Hematopoietic multipotent progenitor cell treated with erythropoietin and hydrocortisone succinate and interleukin-3 and kit ligand, for 17 days (in vitro differentiated cells): Measurements from ENCODE around the gene CHRNG.
"Not testable (repeated sequence)": the region's sequence is repeated elsewhere in the genome, so short reads cannot be mapped to it uniquely, and the experiment has no call there.

Source experiments
- DNase-seq: peaks from one replicate; pipeline ENCODE4 v3.0.0-alpha.2; 2015; ENCODE audit warnings: low spot score

CHRNG gene

GRCh38 chr2:232527905-232528470 is 11.5 kb upstream of the CHRNG start:
- DNase-seq: no peak

GRCh38 chr2:232528746-232529460 is 10.6 kb upstream of the CHRNG start:
- no peak for DNase-seq

GRCh38 chr2:232529806-232530547 is 9.5 kb upstream of the CHRNG start:
- no peak for DNase-seq

- DNase-seq: no peak
Observed at GRCh38 chr2:232530626-232531260, 8.7 kb upstream of the CHRNG start.

GRCh38 chr2:232532419-232532818 is 7.1 kb upstream of the CHRNG start:
- DNase-seq: no peak

- DNase-seq: not testable (repeated sequence)
Observed at GRCh38 chr2:232532821-232533220, 6.7 kb upstream of the CHRNG start.

GRCh38 chr2:232533944-232534710 is 5.4 kb upstream of the CHRNG start:
- DNase-seq: no peak

GRCh38 chr2:232534940-232535651 is 4.4 kb upstream of the CHRNG start:
- DNase-seq: no peak

- no peak for DNase-seq
Observed at GRCh38 chr2:232535761-232536530, 3.5 kb upstream of the CHRNG start.

- peak; percentile 37 for DNase-seq
Observed at GRCh38 chr2:232537079-232537478, 2.4 kb upstream of the CHRNG start.

- DNase-seq: no peak
Observed at GRCh38 chr2:232537499-232537898, 2.0 kb upstream of the CHRNG start.

GRCh38 chr2:232538671-232539070 is 821 bp upstream of the CHRNG start:
- no peak for DNase-seq

GRCh38 chr2:232540441-232541041 is 1.0 kb downstream of the CHRNG start:
- no peak for DNase-seq

- no peak for DNase-seq
Observed at GRCh38 chr2:232541195-232541960, 1.9 kb downstream of the CHRNG start.

- DNase-seq: no peak
Observed at GRCh38 chr2:232541961-232542714, 2.6 kb downstream of the CHRNG start.

- no peak for DNase-seq
Observed at GRCh38 chr2:232542715-232543467, 3.4 kb downstream of the CHRNG start.

- no peak for DNase-seq
Observed at GRCh38 chr2:232543491-232543890, 4.0 kb downstream of the CHRNG start.
